ENCODE data around the gene ICAM2.

ICAM2 gene

GRCh38 chr17:63973930-63974593, 46.4 kb downstream of the ICAM2 start:
- DNase-seq, result no peak

GRCh38 chr17:63973247-63973646, 47.2 kb downstream of the ICAM2 start:
- DNase-seq, result no peak

- no peak for DNase-seq
Measured at GRCh38 chr17:63972796-63973195, 47.6 kb downstream of the ICAM2 start, which contains the start of gene SCN4A. TSS of gene SCN4A (minus strand) at chr17:63972918. CDS start at chr17:63972841, 77 bp downstream.

GRCh38 chr17:63969278-63969677, 51.2 kb downstream of the ICAM2 start:
- no peak for DNase-seq

DNA sequence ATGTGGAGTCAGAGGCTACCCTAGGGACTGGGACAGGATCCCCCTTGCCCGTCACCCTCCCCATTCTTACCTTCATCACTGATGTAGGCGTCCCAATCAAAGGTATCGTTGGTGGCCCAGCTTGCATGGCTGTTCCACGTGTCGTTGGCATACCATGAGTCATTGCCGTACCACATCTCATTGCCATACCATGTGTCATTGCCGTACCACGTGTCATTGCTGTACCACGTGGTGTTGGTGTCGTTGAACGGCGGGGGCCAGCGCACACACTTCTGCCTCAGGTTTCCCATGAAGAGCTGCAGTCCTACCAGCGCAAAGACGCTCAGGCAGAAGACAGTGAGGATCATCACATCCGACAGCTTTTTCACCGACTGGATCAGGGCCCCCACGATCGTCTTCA, 52.5 kb downstream of the ICAM2 start:
- no peak for DNase-seq

DNA sequence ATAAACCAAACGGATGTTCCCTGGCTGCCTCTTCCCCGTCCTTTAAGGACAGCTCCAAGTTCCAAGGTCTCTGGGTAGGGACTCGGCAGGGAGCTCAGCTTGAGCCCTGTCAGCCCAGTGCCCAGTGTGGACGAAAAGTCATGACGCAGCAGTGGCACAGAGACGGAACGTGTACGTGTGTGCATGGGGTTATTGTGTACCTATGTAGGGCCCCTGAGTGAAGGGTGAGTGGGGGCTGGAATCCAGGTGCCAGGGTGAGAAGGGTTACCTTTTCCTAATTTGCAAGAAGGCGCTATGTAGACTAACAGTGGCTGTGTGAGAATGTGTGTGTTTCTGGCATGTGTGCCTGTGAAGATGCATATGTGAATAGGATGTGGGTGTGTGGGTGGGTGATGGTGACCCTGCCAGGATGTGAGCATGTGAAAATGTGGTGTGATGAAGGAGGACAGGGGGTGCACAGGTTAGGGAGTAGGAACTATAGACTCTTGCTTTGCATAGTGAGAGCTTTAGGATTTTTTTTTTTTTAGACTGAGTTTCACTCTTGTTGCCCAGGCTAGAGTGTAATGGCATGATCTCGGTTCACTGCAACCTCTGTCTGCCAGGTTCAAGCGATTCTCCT, 53.7 kb downstream of the ICAM2 start:
- no peak for DNase-seq

- no peak for DNase-seq
Measured at GRCh38 chr17:63963123-63963522, 57.3 kb downstream of the ICAM2 start.

DNA sequence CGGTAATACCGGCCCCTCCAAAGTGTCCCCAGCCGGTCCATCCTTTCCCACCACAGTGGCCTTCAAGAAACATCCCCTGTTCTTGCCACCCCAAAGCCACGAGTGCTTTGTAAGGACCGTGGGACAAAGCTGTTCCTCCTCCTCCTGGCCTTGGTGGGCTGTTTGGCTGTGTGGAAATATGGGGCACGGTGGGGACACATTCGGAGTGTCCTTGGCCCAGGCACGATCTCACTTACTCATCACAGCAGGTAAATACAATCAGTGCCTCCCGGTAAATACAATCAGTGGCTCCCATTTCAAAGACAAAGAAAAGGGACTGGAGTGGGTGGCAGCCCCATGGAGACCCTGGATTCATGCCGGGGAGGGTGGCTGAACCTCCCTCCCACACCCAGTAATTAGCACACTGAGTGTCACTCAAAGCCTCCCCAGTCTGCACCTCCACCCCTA, 58.1 kb downstream of the ICAM2 start:
- DNase-seq, result no peak

DNA sequence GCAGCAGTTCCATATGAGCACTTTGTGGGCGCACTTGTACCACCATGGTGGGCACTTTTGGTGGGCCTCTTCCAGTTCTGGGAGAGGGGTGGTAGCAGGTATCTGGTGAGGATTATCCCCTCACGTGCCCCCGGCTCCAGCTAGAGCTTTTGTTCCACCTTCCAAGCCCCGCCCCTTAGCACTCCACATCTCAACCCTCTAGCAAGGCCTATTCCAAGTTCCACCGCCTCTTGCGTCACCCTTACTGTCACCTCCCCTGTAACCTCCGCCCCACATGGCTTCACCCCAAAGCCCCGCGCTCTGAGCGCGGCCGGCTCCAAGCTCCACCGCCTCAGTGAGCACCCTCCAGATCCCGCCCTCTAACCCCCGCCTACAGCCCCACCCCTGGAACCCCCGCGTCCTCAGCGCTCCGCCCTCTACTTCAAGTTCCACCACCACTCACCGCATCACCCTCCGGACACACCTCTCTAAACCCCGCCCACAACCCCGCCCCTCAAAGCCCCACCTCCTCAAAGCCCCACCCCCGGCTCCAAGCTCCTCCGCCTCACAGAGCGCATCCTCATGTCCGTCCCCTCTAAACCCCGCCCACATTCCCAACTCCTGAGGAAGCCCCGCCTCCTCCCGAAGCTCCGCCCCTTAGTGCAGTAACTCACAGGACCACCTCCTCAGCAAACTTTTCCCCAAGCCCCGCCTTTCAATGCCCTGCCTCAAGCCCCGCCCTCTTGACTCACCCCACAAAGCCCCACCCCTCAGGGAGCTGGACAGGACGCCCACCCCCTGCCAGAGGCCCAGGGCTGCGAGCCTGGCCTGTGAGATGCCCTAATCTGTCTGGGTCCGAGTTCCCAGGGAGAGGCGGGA, 58.8 kb downstream of the ICAM2 start:
- peak; percentile 73 for DNase-seq

DNA sequence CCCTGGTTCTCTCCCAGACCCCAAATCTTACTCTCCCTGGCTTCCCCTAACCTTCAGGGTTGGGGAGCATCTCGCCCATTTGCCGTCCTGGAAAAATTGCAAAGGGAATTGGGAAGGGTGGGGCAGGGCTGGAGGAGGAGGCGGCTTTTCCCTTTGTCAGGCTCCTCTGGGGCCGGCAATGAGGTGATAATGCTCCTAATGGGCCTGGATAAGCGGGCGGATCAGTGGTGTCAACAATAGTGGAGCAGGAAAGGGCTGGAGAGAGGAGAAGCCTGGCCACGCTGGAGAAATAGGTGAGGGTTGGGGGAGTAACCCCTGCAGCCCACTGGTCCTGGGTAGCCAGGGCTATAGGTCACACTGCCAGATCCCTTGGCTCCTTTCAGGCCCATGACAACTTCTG, 60.0 kb downstream of the ICAM2 start:
- no peak for DNase-seq

GRCh38 chr17:63960006-63960405, 60.4 kb downstream of the ICAM2 start:
- no peak for DNase-seq

DNA sequence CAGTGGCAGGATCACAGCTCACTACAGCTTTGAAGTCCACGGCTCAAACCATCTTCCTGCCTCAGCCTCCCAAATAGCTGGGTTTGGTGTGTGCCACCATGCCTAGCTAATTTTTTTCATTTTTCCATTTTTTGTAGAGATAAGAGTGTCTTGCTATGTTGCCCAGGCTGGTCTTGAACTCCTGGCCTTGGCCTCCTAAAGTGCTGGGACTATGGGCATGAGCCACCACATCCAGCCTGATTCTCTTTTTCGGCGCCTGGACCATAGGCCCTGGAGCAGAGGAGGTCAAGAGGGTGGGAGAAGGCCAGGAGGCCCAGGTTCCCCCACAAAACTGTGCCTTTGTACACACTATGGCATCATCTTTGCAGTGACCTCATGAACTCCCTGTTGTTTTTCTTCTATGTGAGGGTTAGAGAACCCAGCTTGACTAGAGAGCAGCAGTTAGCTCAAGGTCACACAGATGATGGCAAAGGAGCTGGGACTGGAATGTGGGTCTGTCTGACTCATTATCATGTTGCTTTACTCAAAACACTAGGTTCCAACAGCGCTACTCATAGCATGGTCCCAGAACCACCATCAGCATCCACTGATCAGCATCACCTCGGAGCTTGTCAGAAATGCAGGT, 64.0 kb downstream of the ICAM2 start:
- DNase-seq, result no peak

GRCh38 chr17:63955791-63956190, 64.6 kb downstream of the ICAM2 start:
- no peak for DNase-seq

GRCh38 chr17:63955232-63955631, 65.2 kb downstream of the ICAM2 start:
- no peak for DNase-seq

GRCh38 chr17:63954402-63955063, 65.9 kb downstream of the ICAM2 start:
- no peak for DNase-seq
